SJSA1 (cell line): ENCODE measurements around the gene MORN5. TPM values are rescaled to one million over a fixed set of nuclear protein-coding genes. Genes with fewer than 3 reads are reported as not detected.
A peak's percentile ranks its signal among the peaks of the same experiment; 100 is the strongest.
"Not testable (repeated sequence)": the region's sequence is repeated elsewhere in the genome, so short reads cannot be mapped to it uniquely, and the experiment has no call there.

Experiments
- DNase-seq, 2 experiments: peaks; one replicate each; pipeline ENCODE4 v3.0.0-alpha.2; 2015 to 2020; ENCODE audit warnings: low spot score in 2 of 2, low read depth in 1 of 2
- H3K27ac ChIP-seq: fragments of 250-450 bp; sonication (Bioruptor Pico); 2 replicates; pipeline ENCODE4 v1.5.1; 2020; ENCODE audit warnings: mild to moderate bottlenecking, moderate library complexity
- H3K27me3 ChIP-seq: fragments of 250-450 bp; sonication (Bioruptor Pico); replicated peaks from 2 replicates; pipeline ENCODE4 v1.5.1; 2020; ENCODE audit warnings: mild to moderate bottlenecking, moderate library complexity
- H3K36me3 ChIP-seq: fragments of 250-450 bp; sonication (Bioruptor Pico); 2 replicates; pipeline ENCODE4 v1.5.1; 2020; ENCODE audit warnings: mild to moderate bottlenecking
- H3K4me1 ChIP-seq: fragments of 250-450 bp; sonication (Bioruptor Pico); replicated peaks from 2 replicates; pipeline ENCODE4 v1.6.1; 2021; ENCODE audit warnings: mild to moderate bottlenecking
- H3K4me3 ChIP-seq: fragments of 250-450 bp; sonication (Bioruptor Pico); 2 replicates; pipeline ENCODE4 v1.5.1; 2020; ENCODE audit warnings: mild to moderate bottlenecking
- H3K9me3 ChIP-seq: fragments of 250-450 bp; sonication (Bioruptor Pico); replicated peaks from 2 replicates; pipeline ENCODE4 v1.5.1; 2020; ENCODE audit warnings: mild to moderate bottlenecking
- total RNA-seq: library from RNA; depleted of rRNA; stranded (reverse); fragments of >200 nt; shearing (Covaris generic); gene quantifications from 2 replicates; pipeline ENCODE4 v1.2.3, GENCODE V29; 2014; rRNA removed

Gene MORN5
- not detected in 2 replicates for total RNA-seq

- Histone ChIP-seq H3K36me3 (0 out of 2 replicates have a peak, but pooled peaks cover 3% of the 10 kb centered on the region), H3K4me1 (no peaks in the 10 kb centered on the region), H3K9me3 (no peaks in the 10 kb centered on the region), H3K27me3 (no peaks in the 10 kb centered on the region), H3K4me3 (peak within 1 kb of the TSS; percentile 75), H3K27ac (peak within 1 kb of the TSS; percentile 34; the same call in 1 of the 2 replicates)
- peak; percentile 86 to 94 for DNase-seq
These were observed at the start of gene MORN5, which contains the start of gene NDUFA8 for GRCh38 chr9:122159026-122159924. MORN5 (plus strand) TSS chr9:122159908; CDS start chr9:122159973, 65 bp downstream. NDUFA8 (minus strand) TSS chr9:122159779; CDS start chr9:122159677, 102 bp downstream.

GRCh38 chr9:122110100-122110833 is 49.4 kb upstream of the MORN5 start:
- Histone ChIP-seq H3K36me3 (no peaks in the 10 kb centered on the region), H3K27ac (no peak overlapping the region), H3K27me3 (no peaks in the 10 kb centered on the region), H3K4me1 (no peaks in the 10 kb centered on the region), H3K4me3 (no peak overlapping the region), H3K9me3 (no peaks in the 10 kb centered on the region)
- DNase-seq, result no peak

DNA sequence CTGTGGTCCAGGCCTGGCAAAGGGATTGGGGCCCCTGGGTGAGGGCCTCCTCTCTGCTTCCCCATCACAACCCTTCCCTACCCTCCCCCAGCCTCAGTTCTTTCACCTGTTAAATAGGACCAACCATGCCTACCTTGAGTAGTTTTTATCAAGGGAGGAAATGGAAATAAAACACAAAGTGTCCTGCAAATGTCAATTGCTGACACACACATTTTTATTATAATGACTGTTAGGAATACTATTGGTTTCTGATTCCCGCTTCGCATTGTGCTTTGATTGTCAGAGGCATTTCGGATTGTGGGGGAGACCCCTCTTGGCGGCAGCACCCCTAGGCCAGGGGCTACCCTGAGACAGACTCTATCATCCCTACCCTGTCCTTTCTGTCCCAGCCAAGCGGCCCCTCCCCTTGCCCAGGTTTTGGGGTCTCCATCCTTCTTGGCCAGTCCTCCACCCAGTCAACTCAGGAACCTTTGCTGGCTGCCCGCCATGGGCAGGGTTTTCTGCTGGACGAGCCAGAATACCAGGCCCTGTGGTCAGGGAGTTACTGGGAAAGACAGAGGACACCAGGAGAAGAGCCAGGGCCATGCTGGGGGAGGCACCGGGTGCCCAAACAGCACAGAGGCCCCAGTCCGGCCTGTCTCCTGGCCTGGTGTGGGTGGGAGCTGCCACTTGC is 48.2 kb upstream of the MORN5 start:
- H3K27ac ChIP-seq, result no peak overlapping the region
- no peaks in the 10 kb centered on the region for H3K27me3 ChIP-seq
- no peak for DNase-seq
- H3K36me3 ChIP-seq, result no peaks in the 10 kb centered on the region
- no peaks in the 10 kb centered on the region for H3K9me3 ChIP-seq
- no peak overlapping the region for H3K4me3 ChIP-seq
- no peaks in the 10 kb centered on the region for H3K4me1 ChIP-seq

GRCh38 chr9:122112238-122112637 is 47.5 kb upstream of the MORN5 start:
- Histone ChIP-seq H3K27me3 (no peaks in the 10 kb centered on the region), H3K9me3 (no peaks in the 10 kb centered on the region), H3K4me1 (no peaks in the 10 kb centered on the region), H3K4me3 (no peak overlapping the region), H3K27ac (no peak overlapping the region), H3K36me3 (no peaks in the 10 kb centered on the region)
- no peak for DNase-seq

GRCh38 chr9:122113574-122113973 is 46.1 kb upstream of the MORN5 start:
- no peaks in the 10 kb centered on the region for H3K4me1 ChIP-seq
- no peak overlapping the region for H3K4me3 ChIP-seq
- no peaks in the 10 kb centered on the region for H3K36me3 ChIP-seq
- no peaks in the 10 kb centered on the region for H3K27me3 ChIP-seq
- no peak for DNase-seq
- H3K27ac ChIP-seq, result no peak overlapping the region
- H3K9me3 ChIP-seq, result no peaks in the 10 kb centered on the region

- H3K4me3 ChIP-seq, result no peak overlapping the region
- H3K4me1 ChIP-seq, result no peaks in the 10 kb centered on the region
- H3K9me3 ChIP-seq, result no peaks in the 10 kb centered on the region
- DNase-seq, result no peak
- no peaks in the 10 kb centered on the region for H3K27me3 ChIP-seq
- no peaks in the 10 kb centered on the region for H3K36me3 ChIP-seq
- H3K27ac ChIP-seq, result no peak overlapping the region
These were observed 44.3 kb upstream of the MORN5 start for GRCh38 chr9:122115176-122116035.

DNA sequence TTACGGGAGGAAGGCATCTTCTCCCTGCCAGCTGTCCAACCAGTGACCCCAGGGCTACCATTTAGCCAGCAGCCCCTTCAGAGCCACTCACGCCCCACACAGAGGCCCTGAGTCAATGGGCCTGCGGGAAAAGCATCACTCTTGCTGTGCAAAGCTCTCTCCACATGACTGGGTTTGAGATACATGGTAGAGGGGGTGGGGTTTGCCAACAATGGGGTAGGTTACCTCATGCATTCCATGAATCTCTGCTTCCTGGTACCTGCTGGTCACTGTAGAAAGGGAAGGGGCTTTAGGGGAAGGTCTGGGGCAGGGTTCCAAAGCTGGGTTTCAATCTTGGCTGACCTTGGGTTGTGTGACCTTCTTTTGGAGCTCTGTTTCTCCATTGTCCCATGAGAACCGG is 43.7 kb upstream of the MORN5 start:
- H3K4me3 ChIP-seq, result no peak overlapping the region
- no peaks in the 10 kb centered on the region for H3K27me3 ChIP-seq
- no peak for DNase-seq
- no peaks in the 10 kb centered on the region for H3K9me3 ChIP-seq
- H3K36me3 ChIP-seq, result no peaks in the 10 kb centered on the region
- no peaks in the 10 kb centered on the region for H3K4me1 ChIP-seq
- no peak overlapping the region for H3K27ac ChIP-seq

DNA sequence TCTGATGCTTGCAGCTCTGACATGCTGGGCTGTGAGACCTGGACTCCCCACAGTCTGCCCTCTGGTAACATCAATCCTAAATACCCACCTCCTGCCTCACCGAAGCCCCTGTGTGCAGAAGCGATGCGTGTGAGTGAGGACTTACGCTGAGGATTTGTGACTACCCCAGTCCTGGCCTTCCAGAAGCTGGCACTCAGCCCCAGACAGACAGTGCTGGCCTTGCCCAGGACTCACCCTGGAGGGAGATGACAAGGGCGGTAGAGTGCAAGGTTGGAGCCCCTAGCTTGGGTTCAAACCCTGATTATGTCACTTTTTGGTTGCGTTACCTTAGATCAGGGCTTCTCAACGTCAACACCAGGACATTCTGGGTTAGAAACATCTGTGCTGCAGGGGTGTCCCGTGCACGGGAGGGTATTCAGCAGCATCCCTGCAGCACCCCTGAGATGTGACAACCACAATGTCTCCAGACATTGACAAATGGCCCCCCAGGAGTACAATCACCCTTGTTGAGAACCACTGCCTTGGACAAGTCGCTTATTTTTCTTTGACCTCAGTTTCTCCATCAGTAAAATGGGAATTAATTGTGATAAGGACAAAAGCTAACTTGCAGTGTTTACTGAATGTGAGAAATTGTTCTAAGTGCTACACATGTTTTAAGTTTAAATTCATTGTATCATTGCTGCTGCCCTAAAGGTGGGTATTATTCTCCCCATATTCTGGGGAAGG is 43.1 kb upstream of the MORN5 start:
- Histone ChIP-seq H3K27me3 (no peaks in the 10 kb centered on the region), H3K4me1 (no peaks in the 10 kb centered on the region), H3K9me3 (no peaks in the 10 kb centered on the region), H3K36me3 (no peaks in the 10 kb centered on the region), H3K27ac (no peak overlapping the region), H3K4me3 (no peak overlapping the region)
- no peak for DNase-seq

GRCh38 chr9:122117241-122117640 is 42.5 kb upstream of the MORN5 start:
- H3K9me3 ChIP-seq, DNase-seq, H3K27me3 ChIP-seq, H3K4me3 ChIP-seq, H3K27ac ChIP-seq, H3K36me3 ChIP-seq, H3K4me1 ChIP-seq: not testable (repeated sequence)

GRCh38 chr9:122118343-122119165 is 41.2 kb upstream of the MORN5 start:
- Histone ChIP-seq H3K9me3 (no peaks in the 10 kb centered on the region), H3K27me3 (no peaks in the 10 kb centered on the region), H3K27ac (no peak overlapping the region), H3K36me3 (no peaks in the 10 kb centered on the region), H3K4me3 (no peak overlapping the region), H3K4me1 (no peaks in the 10 kb centered on the region)
- no peak for DNase-seq

GRCh38 chr9:122119166-122119521 is 40.6 kb upstream of the MORN5 start:
- no peak for DNase-seq
- no peak overlapping the region for H3K27ac ChIP-seq
- no peaks in the 10 kb centered on the region for H3K9me3 ChIP-seq
- H3K4me3 ChIP-seq, result no peak overlapping the region
- H3K27me3 ChIP-seq, result no peaks in the 10 kb centered on the region
- H3K4me1 ChIP-seq, result no peaks in the 10 kb centered on the region
- H3K36me3 ChIP-seq, result no peaks in the 10 kb centered on the region

- Histone ChIP-seq H3K36me3 (no peaks in the 10 kb centered on the region), H3K4me1 (no peaks in the 10 kb centered on the region), H3K27me3 (no peaks in the 10 kb centered on the region), H3K9me3 (no peaks in the 10 kb centered on the region), H3K27ac (no peak overlapping the region), H3K4me3 (no peak overlapping the region)
- DNase-seq, result no peak
These were observed 40.0 kb upstream of the MORN5 start for GRCh38 chr9:122119721-122120120.
